Mucosa of stomach (tissue), 1 donor: ENCODE data around the gene SLC51A.
"Not testable (repeated sequence)": the region's sequence is repeated elsewhere in the genome, so short reads cannot be mapped to it uniquely, and the experiment has no call there.

Experiments used
- H3K27me3 ChIP-seq: one replicate; pipeline ENCODE4 v1.7.0; 2013; ENCODE audit warnings: mild to moderate bottlenecking, low read length; ENCODE audit not compliant: control insufficient read depth, insufficient read depth
- H3K36me3 ChIP-seq: one replicate; pipeline ENCODE4 v1.7.0; 2013; ENCODE audit warnings: low read length; ENCODE audit not compliant: control insufficient read depth, insufficient read depth
- H3K4me1 ChIP-seq: one replicate; pipeline ENCODE4 v1.7.0; 2013; ENCODE audit warnings: mild to moderate bottlenecking, low read length; ENCODE audit not compliant: control insufficient read depth, insufficient read depth
- H3K4me3 ChIP-seq: one replicate; pipeline ENCODE4 v1.7.0; 2013; ENCODE audit warnings: low read length
- H3K9ac ChIP-seq: one replicate; pipeline ENCODE4 v1.7.0; 2013; ENCODE audit warnings: mild to moderate bottlenecking, low read length, moderate library complexity
- H3K9me3 ChIP-seq: one replicate; pipeline ENCODE4 v1.7.0; 2013; ENCODE audit warnings: mild to moderate bottlenecking, low read length, moderate library complexity; ENCODE audit not compliant: control insufficient read depth
- donor health status: Pancreatic carcinoma.

SLC51A gene

DNA sequence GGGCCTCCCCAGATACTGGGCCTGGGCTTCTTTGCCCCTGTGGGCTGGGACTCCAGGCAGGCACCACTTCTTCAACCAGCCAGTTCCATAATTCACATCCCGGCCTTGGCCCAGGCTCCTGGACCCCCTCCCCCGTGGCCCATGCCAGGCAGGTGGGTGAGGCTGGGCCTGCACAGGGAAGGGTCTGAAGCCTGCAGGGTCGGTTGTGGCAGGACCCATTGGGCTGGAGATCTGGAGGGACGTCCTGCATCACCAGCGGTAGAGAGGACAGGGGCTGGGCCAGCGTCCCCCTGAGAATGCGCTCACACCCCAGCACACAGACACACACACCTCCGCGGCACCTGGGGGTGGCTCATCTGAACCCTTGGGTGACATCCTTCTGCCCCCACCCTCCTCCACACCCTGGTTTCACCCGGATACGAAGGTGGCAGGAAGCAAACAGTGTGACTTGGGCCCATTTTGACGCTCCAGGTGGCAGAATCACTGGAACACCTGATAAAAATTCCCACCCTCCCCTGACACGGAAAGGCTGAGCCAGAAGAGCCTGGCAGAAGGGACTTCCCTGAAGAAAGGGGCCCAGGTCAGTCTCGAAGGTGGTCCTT, 20.6 kb upstream of the SLC51A start:
- Histone ChIP-seq H3K9me3 (no peaks in the 10 kb centered on the region), H3K9ac (no peak overlapping the region), H3K27me3 (no peaks in the 10 kb centered on the region), H3K4me1 (peaks cover 48% of the 10 kb centered on the region), H3K4me3 (no peak overlapping the region), H3K36me3 (no peaks in the 10 kb centered on the region)

DNA sequence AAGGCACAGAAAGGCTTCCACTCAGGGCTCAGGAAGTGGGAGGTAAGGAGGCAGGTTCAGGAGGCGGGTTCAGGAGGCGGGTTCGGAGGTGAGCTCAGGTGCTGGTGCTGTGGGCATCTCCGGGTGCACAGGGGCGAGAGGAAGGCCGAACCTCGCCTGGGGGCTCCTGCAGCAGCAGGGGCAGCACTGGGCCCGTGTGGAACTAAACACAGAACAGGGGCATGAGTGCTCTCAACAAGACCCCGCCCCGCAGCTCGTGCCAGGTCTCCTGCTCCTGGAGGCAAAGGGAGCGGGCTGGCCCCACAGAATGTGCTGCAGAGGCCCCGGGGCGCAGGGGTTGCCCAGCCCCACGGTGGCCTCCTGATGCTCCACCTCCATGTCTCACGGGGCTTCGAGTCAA, 18.8 kb upstream of the SLC51A start:
- Histone ChIP-seq H3K9ac (no peak overlapping the region), H3K27me3 (peaks cover under 1% of the 10 kb centered on the region), H3K9me3 (no peaks in the 10 kb centered on the region), H3K36me3 (no peaks in the 10 kb centered on the region), H3K4me1 (peaks cover 41% of the 10 kb centered on the region), H3K4me3 (no peak overlapping the region)

DNA sequence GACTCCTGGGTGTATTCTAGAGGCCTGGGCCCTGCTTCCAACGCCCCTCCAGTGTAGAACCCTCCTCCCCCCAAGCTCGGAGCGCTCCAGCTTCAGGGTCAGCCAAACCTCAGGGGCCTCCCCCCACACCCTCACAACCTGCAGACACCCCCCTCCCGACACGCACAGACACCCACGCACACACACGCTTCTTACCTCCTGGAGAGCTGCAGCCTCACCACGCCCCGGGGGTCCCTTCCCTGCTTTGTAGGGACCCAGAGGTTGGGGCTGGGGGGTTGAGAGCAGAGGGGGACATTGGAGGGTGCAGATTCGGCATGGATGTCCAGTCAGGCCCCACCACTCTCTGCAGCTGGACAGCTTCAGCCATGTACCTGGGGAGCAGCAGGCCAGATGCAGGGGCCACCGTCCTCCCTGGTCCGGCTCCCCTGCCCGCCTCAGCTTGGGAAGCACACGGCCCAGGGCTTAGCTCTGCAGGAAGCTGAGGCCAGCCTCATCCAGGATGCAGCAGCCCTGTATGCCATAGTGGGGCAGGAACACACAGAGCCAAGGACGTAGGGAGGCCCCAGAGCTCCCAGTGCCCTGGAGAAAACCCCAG, 18.2 kb upstream of the SLC51A start:
- Histone ChIP-seq H3K36me3 (no peaks in the 10 kb centered on the region), H3K9me3 (no peaks in the 10 kb centered on the region), H3K4me3 (no peak overlapping the region), H3K9ac (no peak overlapping the region), H3K4me1 (peaks cover 34% of the 10 kb centered on the region), H3K27me3 (peaks cover 3% of the 10 kb centered on the region)

DNA sequence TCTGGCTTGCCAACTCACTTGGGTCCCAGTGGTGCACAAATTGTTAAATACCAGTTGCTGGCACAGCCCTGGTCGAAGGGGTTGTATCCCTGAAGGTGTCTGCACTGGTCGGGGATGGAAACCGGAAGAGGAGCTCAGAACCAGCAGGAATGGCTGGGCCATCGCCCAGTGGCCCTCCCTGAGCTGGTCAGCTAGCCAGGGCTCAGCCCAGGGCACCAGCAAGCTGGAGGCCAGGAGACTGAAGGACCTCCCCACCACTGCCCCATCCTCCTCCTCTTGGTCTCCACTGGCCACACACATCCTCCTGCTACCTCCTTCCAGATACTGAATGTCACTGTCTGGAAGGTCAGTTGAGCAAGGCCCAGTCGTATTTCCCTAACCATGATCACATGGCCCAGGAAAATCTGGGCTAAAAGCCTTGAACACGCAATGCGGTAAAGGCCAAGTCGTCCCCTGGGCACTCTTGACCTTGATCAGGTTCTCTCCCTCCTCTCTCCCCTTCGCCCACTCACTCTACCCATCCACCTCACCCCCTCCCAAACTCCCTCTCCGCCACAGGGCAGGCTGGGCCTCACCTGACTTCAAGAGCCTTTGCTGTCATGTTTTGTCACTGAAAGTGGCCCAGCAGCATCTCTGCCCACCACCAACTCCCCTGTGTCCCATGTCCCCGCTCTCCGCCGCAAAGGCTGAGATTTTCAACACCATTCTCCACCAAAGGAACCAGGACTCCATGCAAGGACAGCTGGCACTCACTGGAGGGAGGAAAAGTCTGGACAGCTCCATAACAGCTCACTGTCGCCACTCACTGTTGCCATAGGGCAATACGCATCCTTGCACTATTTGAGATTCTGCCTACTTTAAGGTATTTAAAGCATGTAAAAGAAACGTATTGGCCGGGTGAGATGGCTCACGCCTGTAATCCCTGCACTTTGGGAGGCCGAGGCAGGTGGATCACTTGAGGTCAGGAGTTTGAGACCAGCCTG, 17.3 kb upstream of the SLC51A start:
- Histone ChIP-seq H3K9me3 (no peaks in the 10 kb centered on the region), H3K36me3 (no peaks in the 10 kb centered on the region), H3K9ac (no peak overlapping the region), H3K27me3 (peaks cover 3% of the 10 kb centered on the region), H3K4me1 (peaks cover 25% of the 10 kb centered on the region), H3K4me3 (no peak overlapping the region)

DNA sequence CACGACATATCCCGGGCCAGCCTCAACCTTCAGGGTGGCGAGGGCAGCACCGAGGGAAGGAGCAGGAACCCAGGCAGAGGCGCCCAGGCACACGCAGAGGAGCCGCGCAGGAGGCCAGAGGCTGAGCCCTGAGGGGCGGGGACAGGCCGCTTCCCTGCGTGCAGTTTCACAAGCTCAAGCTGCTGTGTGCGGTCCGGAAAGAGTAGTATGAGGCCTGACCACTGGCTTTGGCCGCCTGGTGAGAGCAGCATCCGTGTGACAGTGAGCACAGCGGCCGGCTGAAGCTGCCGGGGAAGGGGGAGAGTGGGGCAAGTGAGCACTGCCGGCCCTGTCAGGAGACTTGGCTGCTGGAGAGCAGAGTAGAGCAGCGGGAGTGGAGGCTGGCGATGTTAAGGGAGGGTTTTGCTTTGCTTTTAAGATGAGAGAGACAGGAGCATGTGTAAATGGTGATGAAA, 13.8 kb upstream of the SLC51A start:
- Histone ChIP-seq H3K36me3 (no peaks in the 10 kb centered on the region), H3K4me1 (peaks cover 4% of the 10 kb centered on the region), H3K27me3 (peaks cover 7% of the 10 kb centered on the region), H3K4me3 (no peak overlapping the region), H3K9ac (no peak overlapping the region), H3K9me3 (no peaks in the 10 kb centered on the region)

DNA sequence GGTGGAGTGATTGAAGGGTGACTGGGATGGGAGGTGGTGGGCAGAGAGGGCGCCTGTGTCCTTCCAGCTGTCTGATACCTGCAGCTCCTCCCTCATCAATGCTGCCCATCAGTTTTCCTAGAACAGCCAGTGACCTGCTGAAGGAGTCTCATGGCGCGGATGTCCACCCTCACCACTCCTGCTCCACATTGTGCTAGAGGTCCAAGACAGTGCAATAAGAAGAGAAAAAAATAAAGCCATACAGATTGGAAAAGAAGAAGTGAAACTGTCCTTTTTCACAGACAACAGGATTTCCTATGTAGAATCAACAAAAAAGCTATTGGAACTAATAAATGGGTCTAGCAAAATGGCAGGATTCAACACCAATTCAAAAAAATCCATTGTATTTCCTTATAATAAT, 12.5 kb upstream of the SLC51A start:
- no peaks in the 10 kb centered on the region for H3K36me3 ChIP-seq
- peaks cover 4% of the 10 kb centered on the region for H3K4me1 ChIP-seq
- H3K9ac ChIP-seq, result no peak overlapping the region
- peaks cover 7% of the 10 kb centered on the region for H3K27me3 ChIP-seq
- H3K4me3 ChIP-seq, result no peak overlapping the region
- H3K9me3 ChIP-seq, result no peaks in the 10 kb centered on the region

DNA sequence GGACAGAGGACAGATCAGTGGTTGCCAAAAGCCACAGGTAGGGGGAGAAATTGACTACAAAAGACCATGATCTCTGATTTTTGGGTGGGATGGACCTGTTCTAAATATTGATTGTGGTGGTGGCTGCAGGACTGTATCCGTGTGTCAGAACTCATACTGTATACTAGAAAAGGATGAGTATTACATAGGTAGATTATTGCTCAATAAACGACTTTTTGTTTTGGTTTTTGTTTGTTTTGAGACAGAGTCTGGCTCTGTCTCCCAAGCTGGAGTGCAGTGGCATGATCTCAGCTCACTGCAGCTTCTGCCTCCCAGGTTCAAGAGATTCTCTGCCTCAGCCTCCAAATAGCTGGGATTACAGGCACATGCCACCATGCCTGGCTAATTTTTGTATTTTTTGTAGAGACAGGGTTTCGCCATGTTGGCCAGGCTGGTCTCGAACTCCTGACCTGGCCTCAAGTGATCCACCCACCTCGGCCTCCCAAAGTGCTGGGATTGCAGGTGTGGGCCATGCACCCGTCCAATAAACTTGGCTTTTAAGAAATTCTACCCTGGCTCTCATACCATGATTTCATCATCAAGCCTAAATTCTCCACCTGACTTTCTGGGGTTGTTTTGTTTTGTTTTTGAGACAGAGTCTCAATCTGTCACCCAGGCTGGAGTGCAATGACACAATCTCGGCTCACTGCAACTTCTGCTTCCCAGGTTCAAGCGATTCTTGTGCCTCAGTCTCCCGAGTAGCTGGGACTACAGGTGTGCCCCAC, 10.7 kb upstream of the SLC51A start:
- not testable (repeated sequence) for H3K4me1 ChIP-seq, H3K9me3 ChIP-seq, H3K9ac ChIP-seq, H3K36me3 ChIP-seq, H3K4me3 ChIP-seq, H3K27me3 ChIP-seq

DNA sequence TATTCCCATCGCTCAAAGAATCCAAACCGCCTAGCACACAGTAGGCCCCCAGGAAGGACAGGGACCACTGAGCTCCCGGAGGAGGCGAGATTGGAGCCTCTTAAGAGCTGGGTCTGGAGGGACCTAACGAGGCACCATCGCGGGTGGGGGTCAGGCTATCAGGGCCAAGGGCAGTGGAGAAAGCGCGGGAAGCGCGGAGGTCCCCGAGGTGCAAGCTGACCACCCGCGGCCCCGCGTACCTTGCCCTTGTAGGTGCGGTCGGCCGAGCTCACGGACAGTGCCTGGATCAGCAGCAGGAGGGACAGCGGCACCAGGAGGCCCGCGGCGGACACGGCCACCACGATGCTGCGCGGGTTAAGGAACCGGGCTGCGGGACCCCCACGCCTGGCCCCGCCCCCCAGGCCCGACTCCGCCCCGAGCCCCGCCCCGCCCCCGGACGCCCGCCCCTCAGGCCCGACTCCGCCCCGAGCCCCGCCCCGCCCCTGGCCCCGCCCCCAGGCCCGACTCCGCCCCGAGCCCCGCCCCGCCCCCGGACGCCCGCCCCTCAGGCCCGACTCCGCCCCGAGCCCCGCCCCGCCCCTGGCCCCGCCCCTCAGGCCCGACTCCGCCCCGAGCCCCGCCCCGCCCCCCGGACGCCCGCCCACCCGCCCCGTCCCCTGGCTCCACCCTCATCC, 9.0 kb upstream of the SLC51A start:
- Histone ChIP-seq H3K36me3 (no peaks in the 10 kb centered on the region), H3K9ac (no peak overlapping the region), H3K9me3 (no peaks in the 10 kb centered on the region), H3K27me3 (peaks cover 7% of the 10 kb centered on the region), H3K4me1 (peaks cover 4% of the 10 kb centered on the region), H3K4me3 (no peak overlapping the region)

DNA sequence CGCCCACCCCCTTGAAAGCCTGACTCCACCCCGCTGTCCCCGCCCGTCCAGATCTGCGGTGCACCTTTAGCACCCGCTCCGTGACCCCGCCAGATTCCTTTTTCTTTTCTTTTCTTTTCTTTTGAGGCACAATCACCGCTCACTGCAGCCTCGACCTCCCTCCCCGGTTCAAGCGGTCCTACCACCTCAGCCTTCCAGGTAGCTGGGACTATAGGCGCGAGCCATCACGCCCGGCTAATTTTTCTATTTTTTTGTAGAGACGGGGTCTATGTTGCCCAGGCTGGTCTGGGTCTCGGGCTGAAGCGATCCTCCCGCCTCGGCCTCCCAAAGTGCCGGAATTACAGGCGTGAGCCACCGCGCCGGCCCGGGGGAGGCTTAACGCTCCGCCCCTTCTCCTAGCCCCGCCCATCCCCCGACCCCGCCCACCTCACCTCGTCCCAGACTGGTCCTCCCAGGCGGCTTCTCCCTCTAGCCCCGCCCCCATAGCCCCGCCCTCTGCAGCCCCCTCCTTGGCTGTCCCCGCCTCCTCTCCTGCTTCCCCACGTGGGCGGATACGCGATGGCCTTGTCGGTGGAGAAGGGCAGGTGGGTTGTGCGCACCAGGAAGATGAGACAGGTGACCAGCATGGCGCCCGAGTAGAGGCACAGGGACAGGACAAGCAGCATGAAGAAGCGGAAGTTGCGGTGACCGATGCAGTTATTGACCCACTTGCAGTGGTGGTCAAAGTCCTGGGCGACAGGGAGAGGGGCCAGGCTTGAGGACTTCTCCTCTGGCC, 8.3 kb upstream of the SLC51A start:
- Histone ChIP-seq H3K9me3 (no peaks in the 10 kb centered on the region), H3K27me3 (peaks cover 4% of the 10 kb centered on the region), H3K9ac (no peak overlapping the region), H3K4me1 (peaks cover 4% of the 10 kb centered on the region), H3K36me3 (no peaks in the 10 kb centered on the region), H3K4me3 (no peak overlapping the region)

DNA sequence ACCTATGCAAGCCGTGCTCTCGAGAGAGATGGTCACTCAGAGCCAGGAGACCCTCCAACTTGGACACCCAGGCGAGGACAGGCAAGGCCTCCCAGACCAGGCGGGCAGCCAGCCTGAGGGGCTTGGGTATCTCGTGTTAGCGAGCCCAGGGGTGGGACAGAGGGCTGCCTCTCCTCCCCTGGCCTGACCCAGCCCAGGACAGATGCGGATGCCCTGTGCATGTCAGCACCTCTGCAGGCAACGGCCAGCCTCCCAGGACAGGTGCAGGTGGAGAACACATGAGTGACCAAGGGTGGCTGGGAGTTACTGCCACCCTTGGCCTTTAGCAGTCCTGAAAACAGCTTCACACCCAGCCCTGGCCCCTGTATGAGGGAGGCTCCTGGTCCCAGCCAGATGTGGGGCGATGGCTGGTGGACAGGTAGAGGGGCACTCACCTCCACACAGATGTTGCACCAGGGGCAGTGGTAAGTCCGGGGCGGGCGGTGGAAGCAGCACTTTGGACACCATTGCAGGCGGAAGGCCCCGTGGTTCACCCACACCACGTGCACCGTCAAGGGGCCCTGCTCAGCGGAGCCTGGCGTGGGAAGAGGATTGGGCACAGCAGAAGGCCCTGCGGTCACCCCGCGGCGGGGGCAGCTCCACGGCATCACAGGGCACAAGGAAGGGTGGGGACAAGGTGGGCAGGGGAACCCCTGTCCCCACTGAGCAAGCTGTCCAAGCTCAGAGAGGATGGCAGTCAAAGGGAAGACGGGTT, 7.2 kb upstream of the SLC51A start:
- H3K4me1 ChIP-seq, result peaks cover 4% of the 10 kb centered on the region
- no peaks in the 10 kb centered on the region for H3K36me3 ChIP-seq
- H3K4me3 ChIP-seq, result no peak overlapping the region
- peaks cover 4% of the 10 kb centered on the region for H3K27me3 ChIP-seq
- no peak overlapping the region for H3K9ac ChIP-seq
- no peaks in the 10 kb centered on the region for H3K9me3 ChIP-seq
